HL-60/S4 (cell line): ENCODE data around the gene ACADM.
"Not testable (repeated sequence)": the region's sequence is repeated elsewhere in the genome, so short reads cannot be mapped to it uniquely, and the experiment has no call there.

ENCODE experiments used
- in situ Hi-C: fragments of 300-500 bp; cut with MboI; formaldehyde crosslinking; loops from 2 replicates; pipeline ENCODE4 v1.14.3; 2022; ENCODE audit warnings: low sequenced_read_pairs

ACADM gene

DNA sequence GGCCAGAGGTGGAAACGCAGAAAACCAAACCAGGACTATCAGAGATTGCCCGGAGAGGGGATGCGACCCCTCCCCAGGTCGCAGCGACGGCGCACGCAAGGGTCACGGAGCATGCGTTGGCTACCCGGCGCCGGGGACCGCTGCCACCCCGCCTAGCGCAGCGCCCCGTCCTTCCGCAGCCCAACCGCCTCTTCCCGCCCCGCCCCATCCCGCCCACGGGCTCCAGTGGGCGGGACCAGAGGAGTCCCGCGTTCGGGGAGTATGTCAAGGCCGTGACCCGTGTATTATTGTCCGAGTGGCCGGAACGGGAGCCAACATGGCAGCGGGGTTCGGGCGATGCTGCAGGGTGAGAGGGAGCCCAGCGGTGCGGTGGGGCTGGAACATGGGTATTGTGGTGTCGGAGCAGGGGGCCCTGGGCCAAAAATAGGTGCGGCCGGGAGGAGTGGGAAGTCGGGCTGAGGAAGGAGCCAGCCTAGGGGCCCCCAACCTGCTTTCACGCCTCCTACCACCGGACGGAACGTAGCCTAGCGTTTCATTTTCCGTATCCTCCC, at the start of gene ACADM:
ACADM (plus strand) TSS at position 238 of the 551 bp plus-strand sequence; CDS start at position 317, 79 bp downstream.
- in situ Hi-C loops: no loop called here

DNA sequence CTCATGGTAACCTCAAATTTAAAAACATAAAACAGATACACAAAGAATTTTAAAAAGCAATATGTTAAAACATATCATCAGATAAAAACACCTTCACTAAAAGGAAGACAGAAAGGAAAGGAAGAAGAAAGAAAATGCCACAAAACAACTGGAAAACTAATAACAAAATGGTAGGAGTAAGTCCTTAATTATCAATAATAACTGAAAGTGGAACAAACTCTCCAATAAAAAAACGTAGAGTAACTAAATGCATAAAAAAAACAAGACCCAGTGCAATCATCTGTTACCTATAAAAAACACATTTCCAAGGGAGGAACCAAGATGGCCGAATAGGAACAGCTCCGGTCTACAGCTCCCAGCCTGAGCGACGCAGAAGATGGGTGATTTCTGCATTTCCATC, 47.1 kb upstream of the ACADM start:
- in situ Hi-C loops: no loop called here

DNA sequence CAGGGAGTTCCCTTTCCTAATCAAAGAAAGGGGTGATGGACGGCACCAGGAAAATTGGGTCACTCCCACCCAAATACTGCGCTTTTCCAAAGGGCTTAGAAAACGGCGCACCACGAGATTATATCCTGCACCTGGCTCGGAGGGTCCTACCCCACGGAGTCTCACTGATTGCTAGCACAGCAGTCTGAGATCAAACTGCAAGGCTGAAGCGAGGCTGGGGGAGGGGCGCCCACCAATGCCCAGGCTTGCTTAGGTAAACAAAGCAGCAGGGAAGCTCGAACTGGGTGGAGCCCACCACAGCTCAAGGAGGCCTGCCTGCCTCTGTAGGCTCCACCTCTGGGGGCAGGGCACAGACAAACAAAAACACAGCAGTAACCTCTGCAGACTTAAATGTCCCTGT, 46.5 kb upstream of the ACADM start:
- in situ Hi-C loops: not testable (repeated sequence)

DNA sequence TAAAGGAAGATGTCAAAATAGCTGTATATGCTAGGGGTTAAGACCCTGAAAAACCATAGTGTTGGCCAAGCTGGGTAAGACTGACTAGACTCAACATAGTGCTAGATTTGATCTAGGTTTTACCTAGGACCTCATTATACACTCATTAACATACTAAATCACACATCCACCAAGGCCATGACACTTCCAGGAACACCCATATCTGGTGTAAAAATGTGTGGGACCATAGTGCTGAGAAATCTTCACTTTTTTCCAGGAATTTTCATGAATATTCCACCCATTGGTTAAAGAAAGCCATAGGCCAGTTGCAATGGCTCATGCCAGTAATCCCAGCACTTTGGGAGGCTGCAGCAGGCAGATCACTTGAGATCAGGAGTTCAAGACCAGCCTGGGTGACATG, 34.0 kb upstream of the ACADM start:
- in situ Hi-C loops: no loop called here

DNA sequence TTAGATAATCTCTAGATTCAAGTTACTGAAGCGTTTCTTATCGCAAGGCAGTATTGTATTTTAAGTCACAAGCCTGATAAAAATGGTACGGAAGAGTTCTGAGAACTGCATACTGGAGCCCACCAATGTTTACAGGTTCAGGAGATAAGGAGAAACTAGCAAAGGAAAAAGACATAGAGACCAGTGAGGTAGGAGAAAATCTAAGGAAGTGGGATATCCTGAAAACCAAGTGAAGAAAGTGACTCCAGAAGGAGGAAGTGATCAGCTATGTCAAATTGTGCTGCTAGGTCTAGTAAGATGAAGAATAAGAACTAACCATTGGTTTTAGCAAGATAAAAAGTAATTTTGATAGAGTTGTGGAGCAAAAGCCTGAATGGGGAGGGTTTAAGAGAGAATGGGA, 31.0 kb upstream of the ACADM start:
- in situ Hi-C loops: no loop called here

DNA sequence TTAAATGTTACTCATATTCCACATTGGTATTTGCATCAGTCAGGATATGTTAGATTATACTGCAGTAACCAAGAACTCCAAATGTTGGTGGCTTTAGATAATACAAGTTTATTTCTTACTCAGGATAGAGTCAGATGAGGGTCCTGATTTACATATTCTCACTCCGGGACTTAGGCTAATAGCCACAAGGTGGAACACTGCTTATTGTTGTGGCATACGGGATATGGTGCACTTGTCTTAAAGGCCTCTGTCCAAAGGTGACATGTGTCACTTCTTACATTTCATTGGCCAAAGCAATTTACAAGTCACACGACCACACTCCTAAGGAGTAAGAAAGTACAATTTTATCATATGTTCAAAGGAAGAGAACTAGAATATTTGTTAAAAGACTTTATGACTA, 28.5 kb upstream of the ACADM start:
- in situ Hi-C loops: no loop called here

DNA sequence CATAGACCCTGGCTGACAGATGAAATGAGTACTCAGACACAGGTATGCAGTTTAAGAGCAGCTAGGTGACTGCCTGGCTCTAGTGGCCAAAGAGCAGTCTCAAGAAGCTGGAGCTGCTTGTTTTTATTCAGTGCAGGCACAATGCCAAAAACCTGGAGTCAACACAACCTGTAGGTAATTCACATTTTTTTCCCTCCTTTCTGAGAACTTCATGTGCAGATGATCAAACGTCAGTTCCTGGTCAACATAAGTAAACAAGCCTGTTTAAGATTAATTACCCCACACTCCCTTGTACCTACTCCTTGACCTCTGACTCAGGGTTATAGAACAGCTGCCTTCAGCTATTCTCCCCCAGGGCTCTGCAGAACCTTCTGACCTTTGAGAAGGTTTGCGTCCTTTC, 17.3 kb upstream of the ACADM start:
- in situ Hi-C loops: no loop called here

DNA sequence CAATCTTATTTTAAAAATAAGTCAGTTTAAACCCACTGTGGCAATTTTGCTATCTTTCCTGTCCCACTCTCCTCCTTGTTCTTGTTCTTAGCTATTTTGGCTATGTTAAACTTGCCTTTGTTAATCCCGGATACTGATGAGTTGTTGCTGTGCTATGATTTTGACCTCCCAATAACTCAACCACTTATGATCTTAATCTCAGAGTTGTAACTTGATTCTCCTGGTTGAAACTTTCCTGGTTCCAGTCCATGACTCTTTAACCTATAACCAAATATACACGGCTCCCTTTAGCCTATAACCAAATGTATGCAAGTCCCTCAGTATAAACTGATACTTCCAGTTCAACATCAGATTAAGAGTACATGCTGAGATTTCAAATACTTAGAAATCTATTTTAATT, 15.6 kb upstream of the ACADM start:
- in situ Hi-C loops: no loop called here

DNA sequence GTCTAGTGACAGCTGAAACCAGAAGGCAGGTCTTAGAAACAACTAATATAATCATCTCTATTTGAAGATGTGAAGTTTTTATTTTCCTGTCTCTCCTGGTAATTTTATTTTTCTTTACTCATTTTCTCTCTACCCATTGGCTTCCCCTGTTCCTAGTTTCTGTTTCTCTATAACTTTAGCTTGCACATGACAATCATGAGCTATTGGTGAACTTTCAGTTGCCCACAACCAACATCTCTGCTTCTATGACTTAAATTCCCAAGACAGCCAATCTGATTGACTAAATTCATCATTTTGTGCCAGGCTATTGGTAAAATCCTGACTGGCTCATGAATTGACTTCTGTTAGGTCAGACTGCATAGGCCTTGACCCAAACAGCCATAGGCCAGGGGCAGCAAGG, 13.7 kb upstream of the ACADM start:
- in situ Hi-C loops: no loop called here

DNA sequence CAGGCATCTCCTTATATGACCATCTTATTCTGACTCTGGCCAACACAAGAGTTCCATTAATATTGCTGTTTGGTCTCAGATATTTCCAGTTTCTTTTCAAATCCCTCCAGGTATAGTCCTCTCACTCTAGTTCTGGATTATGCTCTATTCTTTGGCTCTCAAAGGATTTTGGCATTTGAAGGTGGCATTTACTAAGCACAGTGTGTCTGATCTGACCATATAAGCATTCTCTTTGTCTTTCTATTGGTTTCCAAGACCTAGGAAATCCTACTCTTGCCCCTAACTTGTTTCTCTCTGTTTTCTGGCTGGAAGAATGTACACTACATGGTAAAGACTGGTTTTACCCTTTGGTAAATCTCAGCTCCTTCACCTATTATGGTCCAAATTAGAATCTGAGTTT, 12.7 kb upstream of the ACADM start:
- in situ Hi-C loops: no loop called here

DNA sequence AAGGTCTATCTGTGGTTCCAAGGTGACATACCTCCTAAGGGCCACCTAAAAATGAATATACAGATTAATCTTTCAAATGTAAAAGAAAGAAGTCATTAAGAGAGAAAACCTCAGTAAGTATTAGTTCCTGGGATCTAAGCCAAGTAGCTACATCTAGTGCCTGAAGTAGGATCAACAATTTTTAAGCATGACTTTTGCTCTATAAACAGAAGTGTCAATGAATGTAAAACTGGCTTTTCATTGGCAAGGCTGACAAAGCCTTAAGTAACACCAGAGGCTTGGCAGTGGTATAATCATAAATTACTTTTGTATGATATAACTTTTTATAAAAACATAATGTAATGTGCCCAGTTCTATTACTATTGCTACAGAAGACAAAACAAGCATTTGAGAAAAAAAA, 12.2 kb upstream of the ACADM start:
- in situ Hi-C loops: no loop called here

DNA sequence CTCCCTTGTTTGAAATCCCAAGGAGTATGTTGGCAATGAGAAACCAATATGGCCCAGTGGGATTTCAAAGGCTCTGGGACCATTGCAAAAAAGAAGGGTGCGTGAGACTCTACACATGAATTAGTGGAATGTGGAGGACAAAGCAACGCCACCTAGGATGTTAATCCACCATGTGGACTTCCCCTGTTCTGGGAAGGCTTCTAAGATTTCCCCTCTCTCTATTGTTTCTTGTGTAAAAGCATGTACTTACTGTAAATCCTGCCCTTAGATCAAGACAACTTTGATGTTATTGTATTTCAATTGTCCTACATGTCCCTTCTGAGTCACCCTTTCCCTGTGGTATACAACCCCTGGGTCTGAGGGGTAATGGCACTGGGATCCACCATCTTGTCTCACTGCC, 4.7 kb upstream of the ACADM start:
- in situ Hi-C loops: no loop called here

DNA sequence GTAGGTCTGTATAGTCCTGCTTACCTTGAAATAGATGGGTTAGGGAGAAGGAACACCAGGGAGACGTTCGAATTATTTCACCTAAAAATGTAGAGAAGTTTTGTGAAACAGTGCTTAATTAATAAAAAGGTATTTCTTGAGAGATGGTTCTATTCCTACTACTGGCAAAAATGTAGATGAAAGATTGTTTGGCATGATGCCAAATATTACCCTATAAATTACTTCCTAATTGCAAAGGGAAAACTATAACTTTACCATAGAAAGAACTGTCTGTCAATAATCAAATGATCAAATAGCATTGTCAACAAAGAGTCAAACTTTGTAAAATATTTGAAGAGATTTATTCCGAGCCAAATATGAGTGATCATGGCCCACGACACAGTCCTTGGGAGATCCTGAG, 4.2 kb upstream of the ACADM start:
- in situ Hi-C loops: no loop called here

DNA sequence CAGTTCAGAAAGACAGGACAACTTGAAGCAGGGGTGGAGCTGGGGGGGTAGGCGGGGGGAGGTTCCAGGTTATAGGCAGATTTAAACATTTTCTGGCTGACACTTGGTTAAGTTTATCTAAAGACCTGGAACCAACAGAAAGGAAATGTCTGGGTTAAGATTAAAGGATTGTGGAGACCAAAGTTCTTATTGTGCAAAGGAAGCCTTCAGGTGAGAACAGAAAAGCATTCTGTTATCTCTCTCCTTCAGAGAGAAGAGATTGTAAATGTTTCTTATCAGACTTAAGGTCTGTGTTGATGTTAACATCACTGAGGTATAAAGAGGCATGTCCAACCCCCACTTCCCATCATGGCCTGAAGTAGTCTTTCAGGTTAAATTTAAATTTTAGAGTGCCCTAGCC, 3.7 kb upstream of the ACADM start:
- in situ Hi-C loops: no loop called here

DNA sequence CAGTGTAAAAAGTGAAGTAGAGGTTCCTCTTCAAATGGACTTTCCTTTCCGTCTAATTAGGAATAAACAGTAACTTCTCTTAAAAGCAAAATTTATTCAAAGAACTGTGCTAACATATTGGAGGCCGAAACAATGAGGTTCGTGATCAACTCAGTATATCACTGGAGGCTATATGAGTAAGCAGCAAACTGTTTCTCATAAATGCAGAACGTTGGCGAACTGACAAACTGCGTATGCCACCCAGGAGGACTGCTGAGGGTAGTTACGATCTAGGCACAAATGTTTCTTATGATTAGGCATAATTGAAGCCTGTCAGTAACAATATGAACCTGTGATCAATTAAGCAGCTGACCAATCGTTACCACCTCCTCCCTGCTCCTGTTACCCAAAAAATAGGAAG, 2.3 kb upstream of the ACADM start:
- in situ Hi-C loops: not testable (repeated sequence)

DNA sequence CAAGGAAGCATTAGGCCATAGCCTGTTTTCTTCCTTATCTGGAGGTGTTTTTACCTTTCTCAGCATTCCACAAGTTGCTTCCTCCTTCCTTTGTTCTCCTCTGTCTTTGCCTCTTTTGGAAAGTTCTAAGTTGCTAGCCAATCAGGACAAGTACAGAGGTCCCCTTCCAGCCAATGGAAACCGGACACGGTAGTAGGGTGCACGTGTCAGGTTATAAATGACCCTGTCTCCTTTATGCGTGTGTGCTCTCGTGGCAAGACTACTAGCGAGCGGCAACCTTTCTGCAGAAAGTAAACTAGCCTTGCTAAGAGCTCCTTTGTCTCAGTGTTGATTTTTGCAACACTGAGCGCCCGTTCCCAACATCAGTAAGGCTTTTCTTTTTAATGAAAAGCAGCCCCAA, 1.5 kb upstream of the ACADM start:
- in situ Hi-C loops: no loop called here

DNA sequence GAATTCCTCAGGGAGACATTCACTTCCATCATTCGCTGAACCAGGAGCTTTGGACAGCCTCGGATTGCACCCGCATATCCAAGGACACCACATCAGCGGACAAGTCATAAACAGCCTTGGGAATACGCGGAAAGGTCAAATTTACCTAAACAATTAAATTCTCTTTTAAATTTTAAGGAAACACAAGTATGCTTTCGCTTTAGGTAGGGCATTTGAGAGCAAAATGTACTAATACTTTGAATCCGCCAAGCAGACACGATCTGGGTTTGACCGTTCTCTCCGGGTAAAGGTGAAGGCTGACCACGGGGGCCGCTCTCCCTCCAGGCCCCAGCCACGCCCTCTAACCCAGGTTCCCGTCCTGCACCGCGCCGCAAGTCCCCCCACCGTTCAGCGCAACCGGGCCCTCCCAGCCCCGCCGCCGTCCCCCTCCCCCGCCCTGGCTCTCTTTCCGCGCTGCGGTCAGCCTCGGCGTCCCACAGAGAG, 479 bp upstream of the ACADM start:
- in situ Hi-C loops: no loop called here

DNA sequence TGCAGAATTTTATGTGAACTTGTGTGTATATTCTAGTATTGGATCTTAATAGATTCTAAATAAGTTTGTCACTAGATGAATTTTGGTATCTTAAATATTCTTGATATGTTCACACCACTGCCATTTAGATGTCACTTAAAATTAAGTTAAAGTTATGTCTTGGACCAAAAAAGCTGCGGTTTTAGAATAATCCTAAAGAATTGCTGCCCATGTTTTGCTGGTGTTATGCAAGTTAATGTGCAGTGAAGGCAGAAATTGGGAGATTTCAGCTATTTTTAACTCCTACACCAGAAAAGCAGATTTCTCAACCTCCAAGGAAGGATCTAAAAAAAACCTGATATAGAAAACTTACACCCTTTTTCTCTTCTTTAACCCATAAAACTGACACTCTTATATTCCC, 757 bp downstream of the ACADM start:
- in situ Hi-C loops: no loop called here

DNA sequence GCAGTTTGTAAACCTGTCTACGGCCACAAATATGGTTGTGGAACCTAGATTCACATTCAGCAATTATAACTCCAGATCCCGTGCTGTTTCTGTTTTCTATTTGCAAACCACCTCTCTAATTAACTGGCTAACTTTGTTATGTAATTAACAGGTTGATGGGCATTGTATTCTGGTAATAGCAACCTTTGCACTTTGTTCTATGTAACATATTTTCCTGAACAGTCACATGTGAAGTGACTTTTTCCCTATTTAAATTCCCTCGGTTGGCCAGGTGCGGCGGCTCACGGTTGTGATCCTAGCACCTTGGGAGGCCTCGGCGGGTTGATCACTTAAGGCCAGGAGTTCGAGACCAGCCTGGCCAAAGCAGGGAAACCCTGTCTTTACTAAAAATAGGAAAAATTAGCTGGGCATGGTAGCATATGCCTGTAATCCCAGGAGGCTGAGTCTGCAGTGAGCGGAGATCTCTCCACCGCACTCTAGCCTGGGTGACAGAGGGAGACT, 1.4 kb downstream of the ACADM start:
- in situ Hi-C loops: no loop called here

DNA sequence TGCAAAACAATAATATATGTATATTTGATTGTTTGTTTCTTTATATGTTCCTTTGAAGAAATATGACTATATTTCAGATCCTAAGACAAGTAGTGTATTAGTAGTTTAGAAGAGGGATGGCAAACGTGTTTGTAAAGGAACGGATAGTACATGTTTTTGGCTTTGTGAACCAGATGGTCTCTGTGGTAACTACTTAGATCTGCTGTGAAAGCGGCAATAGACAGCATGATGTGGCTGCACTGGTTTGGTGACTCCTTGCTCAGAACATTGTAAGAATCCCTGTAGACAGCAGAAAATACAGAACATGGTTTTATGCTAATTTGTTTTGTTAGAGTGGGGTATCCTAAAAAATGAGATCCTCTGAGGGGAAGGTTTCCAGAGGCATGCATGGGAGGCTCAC, 3.1 kb downstream of the ACADM start:
- in situ Hi-C loops: no loop called here

DNA sequence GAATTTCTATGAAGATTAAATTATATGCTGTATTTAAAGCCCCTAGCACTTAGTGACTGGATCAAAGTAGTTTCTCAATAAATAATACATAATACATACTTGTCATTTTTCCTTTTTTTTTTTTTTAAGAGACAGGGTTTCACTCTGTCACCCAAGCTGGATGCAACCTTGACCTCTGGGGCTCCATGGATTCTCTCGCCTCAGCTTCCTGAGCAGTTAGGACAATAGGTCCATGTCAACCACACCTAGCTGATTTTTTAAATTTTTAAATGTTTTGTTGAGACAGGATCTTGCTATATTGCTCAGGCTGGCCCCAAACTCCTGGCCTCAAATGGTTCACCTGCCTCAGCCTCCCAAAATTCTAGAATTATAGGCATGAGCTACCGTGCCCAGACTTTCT, 5.9 kb downstream of the ACADM start:
- in situ Hi-C loops: no loop called here

DNA sequence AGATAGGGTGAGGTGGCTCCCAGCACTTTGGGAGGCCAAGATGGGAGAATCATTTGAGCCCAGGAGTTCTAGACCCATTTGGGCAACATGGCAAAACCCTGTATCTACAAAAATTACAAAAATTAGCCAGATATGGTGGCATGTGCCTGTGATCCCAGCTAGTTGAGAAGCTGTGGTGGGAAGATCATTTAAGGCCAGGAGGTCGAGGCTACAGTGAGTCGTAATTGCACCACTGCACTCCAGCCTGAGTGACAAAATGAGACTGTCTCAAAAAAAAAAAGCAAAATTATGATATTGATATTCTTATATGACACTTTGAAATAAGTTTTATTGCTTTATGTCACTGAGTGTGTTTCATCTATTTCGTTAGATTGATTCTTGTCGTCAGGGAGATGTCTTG, 7.4 kb downstream of the ACADM start:
- in situ Hi-C loops: no loop called here

DNA sequence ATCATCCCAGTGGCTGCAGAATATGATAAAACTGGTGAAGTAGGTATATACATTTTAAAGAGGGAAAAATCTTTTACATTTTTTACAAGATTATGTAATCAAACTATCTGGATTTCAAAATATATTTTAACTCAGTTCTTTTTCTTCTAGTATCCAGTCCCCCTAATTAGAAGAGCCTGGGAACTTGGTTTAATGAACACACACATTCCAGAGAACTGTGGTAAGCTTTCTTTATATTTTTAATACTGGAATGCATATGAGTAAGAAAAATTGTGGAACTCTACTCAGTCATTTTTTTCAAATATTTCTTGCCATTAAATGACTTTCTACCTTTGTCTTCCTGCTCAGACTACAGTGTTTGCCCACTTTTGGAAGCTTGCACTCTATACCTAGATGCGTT, 8.2 kb downstream of the ACADM start:
- in situ Hi-C loops: no loop called here
